Measurements from ENCODE around the gene NFKBIE. TPM values are rescaled to one million over a fixed set of nuclear protein-coding genes. Genes with fewer than 3 reads are reported as not detected.

NFKBIE gene
- total and polyA plus RNA-seq, 2 of the 13 experiments (the other 11 are each of a cell fraction or from before 2014, with no cell fraction given): 6.7 to 14.5 TPM

GRCh38 chr6:44312901-44313788 is 47.8 kb upstream of the NFKBIE start, which contains the start of gene AARS2 (continued):
- TF ChIP-seq, protein P1, sequence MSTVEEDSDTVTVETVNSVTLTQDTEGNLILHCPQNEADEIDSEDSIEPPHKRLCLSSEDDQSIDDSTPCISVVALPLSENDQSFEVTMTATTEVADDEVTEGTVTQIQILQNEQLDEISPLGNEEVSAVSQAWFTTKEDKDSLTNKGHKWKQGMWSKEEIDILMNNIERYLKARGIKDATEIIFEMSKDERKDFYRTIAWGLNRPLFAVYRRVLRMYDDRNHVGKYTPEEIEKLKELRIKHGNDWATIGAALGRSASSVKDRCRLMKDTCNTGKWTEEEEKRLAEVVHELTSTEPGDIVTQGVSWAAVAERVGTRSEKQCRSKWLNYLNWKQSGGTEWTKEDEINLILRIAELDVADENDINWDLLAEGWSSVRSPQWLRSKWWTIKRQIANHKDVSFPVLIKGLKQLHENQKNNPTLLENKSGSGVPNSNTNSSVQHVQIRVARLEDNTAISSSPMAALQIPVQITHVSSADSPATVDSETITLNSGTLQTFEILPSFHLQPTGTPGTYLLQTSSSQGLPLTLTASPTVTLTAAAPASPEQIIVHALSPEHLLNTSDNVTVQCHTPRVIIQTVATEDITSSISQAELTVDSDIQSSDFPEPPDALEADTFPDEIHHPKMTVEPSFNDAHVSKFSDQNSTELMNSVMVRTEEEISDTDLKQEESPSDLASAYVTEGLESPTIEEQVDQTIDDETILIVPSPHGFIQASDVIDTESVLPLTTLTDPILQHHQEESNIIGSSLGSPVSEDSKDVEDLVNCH (CRISPR knock-in tag; IDR thresholded peaks at IDR 0.05): 0 out of 2 replicates have a peak, but pooled peaks have one; percentile 82
- no peak for TF ChIP-seq ZFP36 (IDR thresholded peaks at IDR 0.05; ENCODE audit: borderline replicate concordance, low read depth, low read length, partially characterized antibody)
- 0 out of 2 replicates have a peak, but pooled peaks have one; percentile 13 for TF ChIP-seq ZFP62 (CRISPR knock-in tag; IDR thresholded peaks at IDR 0.05)
- TF ChIP-seq, protein P2, sequence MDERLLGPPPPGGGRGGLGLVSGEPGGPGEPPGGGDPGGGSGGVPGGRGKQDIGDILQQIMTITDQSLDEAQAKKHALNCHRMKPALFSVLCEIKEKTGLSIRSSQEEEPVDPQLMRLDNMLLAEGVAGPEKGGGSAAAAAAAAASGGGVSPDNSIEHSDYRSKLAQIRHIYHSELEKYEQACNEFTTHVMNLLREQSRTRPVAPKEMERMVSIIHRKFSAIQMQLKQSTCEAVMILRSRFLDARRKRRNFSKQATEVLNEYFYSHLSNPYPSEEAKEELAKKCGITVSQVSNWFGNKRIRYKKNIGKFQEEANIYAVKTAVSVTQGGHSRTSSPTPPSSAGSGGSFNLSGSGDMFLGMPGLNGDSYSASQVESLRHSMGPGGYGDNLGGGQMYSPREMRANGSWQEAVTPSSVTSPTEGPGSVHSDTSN (CRISPR knock-in tag; IDR thresholded peaks at IDR 0.05): 0 out of 2 replicates have a peak, but pooled peaks have one; percentile 4
- peak; percentile 64; the same call in 1 of the 2 replicates for TF ChIP-seq CAMTA2 (CRISPR knock-in tag; IDR thresholded peaks at IDR 0.05; ENCODE audit: borderline replicate concordance)
- TF ChIP-seq BCL3 (CRISPR knock-in tag; IDR thresholded peaks at IDR 0.05): peak; percentile 95
- no peak; the same call in none of the 2 replicates for TF ChIP-seq ZBTB43 (CRISPR knock-in tag; conservative IDR thresholded peaks at IDR 0.05)
- peak; percentile 96 for TF ChIP-seq BRCA1 (CRISPR knock-in tag; IDR thresholded peaks at IDR 0.05)
- no peak for TF ChIP-seq TCF7L2 (IDR thresholded peaks at IDR 0.05; ENCODE audit: low read depth, low read length)
- peak; percentile 53 for TF ChIP-seq RFX5 (IDR thresholded peaks at IDR 0.05; ENCODE audit: low read depth, low read length)
- no peak for TF ChIP-seq ZKSCAN5 (CRISPR knock-in tag; IDR thresholded peaks at IDR 0.05)
- 0 out of 2 replicates have a peak, but pooled peaks have one; percentile 52 for TF ChIP-seq ZFYVE20 (CRISPR knock-in tag; IDR thresholded peaks at IDR 0.05; ENCODE audit: borderline replicate concordance, low read depth)
- no peak for TF ChIP-seq SRF (IDR thresholded peaks at IDR 0.05; ENCODE audit: low read depth, low read length)
- TF ChIP-seq, protein P3, sequence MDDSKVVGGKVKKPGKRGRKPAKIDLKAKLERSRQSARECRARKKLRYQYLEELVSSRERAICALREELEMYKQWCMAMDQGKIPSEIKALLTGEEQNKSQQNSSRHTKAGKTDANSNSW (CRISPR knock-in tag; IDR thresholded peaks at IDR 0.05; ENCODE audit: borderline replicate concordance): no peak
- TF ChIP-seq U2AF2 (IDR thresholded peaks at IDR 0.05; ENCODE audit: low read depth, low read length): no peak
- peak; percentile 92 for TF ChIP-seq RXRB (CRISPR knock-in tag; IDR thresholded peaks at IDR 0.05; ENCODE audit: borderline replicate concordance)
- TF ChIP-seq ZBTB7A (CRISPR knock-in tag; IDR thresholded peaks at IDR 0.05): peak; percentile 15; the same call in 1 of the 2 replicates
- peak; percentile 96 for TF ChIP-seq CBX5 (CRISPR knock-in tag; IDR thresholded peaks at IDR 0.05; ENCODE audit: borderline replicate concordance)
- peak; percentile 90 for TF ChIP-seq NFATC3 (CRISPR knock-in tag; IDR thresholded peaks at IDR 0.05)
- peak; percentile 45; the same call in 1 of the 2 replicates for TF ChIP-seq FOSL1 (CRISPR knock-in tag; IDR thresholded peaks at IDR 0.05; ENCODE audit: borderline replicate concordance)
- no peak for TF ChIP-seq ZNF382 (CRISPR knock-in tag; IDR thresholded peaks at IDR 0.05; ENCODE audit: borderline replicate concordance)
- no peak for TF ChIP-seq NR2F6 (IDR thresholded peaks at IDR 0.05)
- peak; percentile 76; the same call in 1 of the 2 replicates for TF ChIP-seq NR2F6 (CRISPR knock-in tag; IDR thresholded peaks at IDR 0.05)

Measured in HepG2 (cell line).